Endothelial cell of umbilical vein (primary cell): ENCODE data around the gene ZBTB32. TPM values are rescaled to one million over a fixed set of nuclear protein-coding genes. Genes with fewer than 3 reads are reported as not detected.

Experiments used
- BruUV-seq: library from RNA; stranded (reverse); fragments of 400-500 nt; replicated peaks from 2 replicates; lab custom pipeline; 2021; lab: Mats Ljungman, UMichigan
- CTCF ChIA-PET: fragments of 300-600, 350-600 bp; sonication (Branson Sonifier 250); formaldehyde crosslinking; loops from one replicate; lab custom pipeline; 2021; ENCODE audit warnings: antibody characterized with exemption, inconsistent platforms; lab: Charles Lee
- POLR2A ChIA-PET: fragments of 300-600, 350-600 bp; sonication (Branson Sonifier 250); formaldehyde crosslinking; loops from one replicate; lab custom pipeline; 2021; ENCODE audit warnings: antibody characterized with exemption, inconsistent platforms; lab: Charles Lee
- DNase-seq: peaks from one replicate; pipeline ENCODE4 v3.0.0-alpha.2; 2011; ENCODE audit warnings: low read depth, low spot score
- FAIRE-seq: peaks from 2 replicates; lab custom pipeline; 2011; peaks lifted over from hg19 to GRCh38; lab: Jason Lieb, UNC
- H2AFZ ChIP-seq: 2 replicates; pipeline ENCODE4 v1.6.0; 2012; ENCODE audit warnings: low read depth, low read length, control low read depth, inconsistent platforms
- H3K27ac ChIP-seq: 2 replicates; pipeline ENCODE4 v1.5.1; 2011; ENCODE audit warnings: low read depth, mild to moderate bottlenecking, control low read depth, low read length, moderate library complexity; ENCODE audit not compliant: insufficient read depth
- H3K27me3 ChIP-seq, 2 experiments: 2 replicates each; pipeline versions ENCODE4 v1.6.0 to v1.6.1; 2011; ENCODE audit warnings: low read length in 2 of 2, mixed read lengths in 1 of 2; ENCODE audit not compliant: control insufficient read depth in 2 of 2, insufficient read depth in 2 of 2
- H3K36me3 ChIP-seq, 2 experiments: 2 replicates in 1 of 2; 3 replicates in 1 of 2; pipeline ENCODE4 v1.5.1; 2011; ENCODE audit warnings: low read length in 2 of 2, mild to moderate bottlenecking in 1 of 2, moderate library complexity in 1 of 2; ENCODE audit not compliant: control insufficient read depth in 2 of 2, insufficient read depth in 2 of 2; ENCODE audit errors: extremely low read depth in 1 of 2
- H3K4me1 ChIP-seq: 3 replicates; pipeline ENCODE4 v1.5.1; 2011; ENCODE audit warnings: mild to moderate bottlenecking, low read length; ENCODE audit not compliant: control insufficient read depth, insufficient read depth; ENCODE audit errors: extremely low read depth
- H3K4me2 ChIP-seq: 2 replicates; pipeline ENCODE4 v1.6.1; 2011; ENCODE audit warnings: low read length, control low read depth, mixed read lengths; ENCODE audit not compliant: insufficient read depth
- H3K4me3 ChIP-seq, 3 experiments: fragments of 200-600 bp in 1 of 3; sonication (generic), shearing (Covaris generic) in 1 of 3; replicated peaks in 1 of 3; 2 replicates each; pipeline ENCODE4 v1.5.1; 2011 to 2016; ENCODE audit warnings: control low read depth in 3 of 3, low read length in 3 of 3, mild to moderate bottlenecking in 2 of 3, inconsistent platforms in 1 of 3, low read depth in 1 of 3, moderate library complexity in 1 of 3; ENCODE audit not compliant: insufficient read depth in 1 of 3
- H3K79me2 ChIP-seq: 2 replicates; pipeline ENCODE4 v1.6.0; 2012; ENCODE audit warnings: low read length, inconsistent platforms; ENCODE audit not compliant: control insufficient read depth, insufficient read depth
- H3K9ac ChIP-seq: replicated peaks from 2 replicates; pipeline ENCODE3; 2011; ENCODE audit warnings: low read length, control low read depth; ENCODE audit not compliant: insufficient read depth; ENCODE audit errors: extremely low read depth
- H3K9me1 ChIP-seq: replicated peaks from 3 replicates; pipeline ENCODE4 v1.6.0; 2011; ENCODE audit warnings: mild to moderate bottlenecking, low read length; ENCODE audit not compliant: control insufficient read depth, insufficient read depth; ENCODE audit errors: extremely low read depth
- H3K9me3 ChIP-seq: replicated peaks from 2 replicates; pipeline ENCODE4 v1.5.1; 2012; ENCODE audit warnings: low read length, inconsistent platforms; ENCODE audit not compliant: control insufficient read depth, insufficient read depth
- H4K20me1 ChIP-seq: replicated peaks from 2 replicates; pipeline ENCODE3; 2011; ENCODE audit warnings: mild to moderate bottlenecking, low read length; ENCODE audit not compliant: control insufficient read depth, insufficient read depth; ENCODE audit errors: extremely low read depth
- EZH2 ChIP-seq: IDR thresholded peaks from 2 replicates; pipeline ENCODE4 v1.6.1; 2012; ENCODE audit warnings: borderline replicate concordance, low read depth, mild to moderate bottlenecking, moderate library complexity, low read length, inconsistent platforms; ENCODE audit not compliant: severe bottlenecking
- FOS ChIP-seq: IDR thresholded peaks from 2 replicates; pipeline ENCODE4 v1.6.1; 2011; ENCODE audit warnings: mild to moderate bottlenecking, low read length, moderate library complexity, borderline replicate concordance; ENCODE audit not compliant: insufficient read depth
- GATA2 ChIP-seq: IDR thresholded peaks from 2 replicates; pipeline ENCODE4 v1.7.0; 2011; ENCODE audit warnings: low read depth, mild to moderate bottlenecking, moderate library complexity, mixed read lengths, low read length; ENCODE audit not compliant: insufficient read length, insufficient read depth
- JUN ChIP-seq: IDR thresholded peaks from 2 replicates; pipeline ENCODE4 v1.6.1; 2011; ENCODE audit warnings: borderline replicate concordance, low read depth; ENCODE audit not compliant: insufficient read length, insufficient read depth
- MYC ChIP-seq: IDR thresholded peaks from one replicate; pipeline ENCODE4 v1.6.1; 2011; ENCODE audit warnings: mild to moderate bottlenecking, low read depth, low read length
- POLR2A ChIP-seq: IDR thresholded peaks from 2 replicates; pipeline ENCODE4 v1.6.1; 2012; ENCODE audit warnings: low read depth, mild to moderate bottlenecking, control low read depth, low read length
- POLR2AphosphoS5 ChIP-seq: IDR thresholded peaks from 2 replicates; pipeline ENCODE4 v1.6.1; 2012; ENCODE audit warnings: low read depth, mild to moderate bottlenecking, control low read depth, low read length, moderate library complexity; ENCODE audit not compliant: insufficient read depth
- dilution Hi-C: fragments of 300-500 bp; cut with MboI; formaldehyde crosslinking; loops from one replicate; pipeline ENCODE4 v1.15.0; 2019; ENCODE audit warnings: low sequenced_read_pairs; ENCODE audit not compliant: extremely low pct_ligation_motif_present
- intact Hi-C: fragments of 100-400 bp; cut with micrococcal nuclease; formaldehyde crosslinking; loops from one replicate; pipeline ENCODE4 v1.10.0; 2022
- polyA plus RNA-seq, 4 experiments: library from polyadenylated mRNA; depleted of rRNA in 3 of 4; stranded (reverse) in 3 of 4; unstranded in 1 of 4; fragments of >200 nt; gene quantifications; 2 replicates each; pipeline versions ENCODE4 v1.2.1 to v1.2.3, GENCODE V29; 2011 to 2012; ENCODE audit warnings: missing spikeins in 1 of 4
- total RNA-seq: library from RNA; stranded (reverse); gene quantifications from 2 replicates; pipeline ENCODE4 v1.2.3, GENCODE V29; 2021
- TF ChIP-seq, protein P1 (sequence below): IDR thresholded peaks from 2 replicates; pipeline ENCODE4 v1.6.1; 2011; ENCODE audit not compliant: insufficient read depth, insufficient read length
- TF ChIP-seq, protein P2 (sequence below), 2 donors: IDR thresholded peaks; 1 replicate in 1 of 2; 2 replicates in 1 of 2; pipeline ENCODE4 v1.5.1; 2011; ENCODE audit warnings: low read length in 2 of 2, mild to moderate bottlenecking in 2 of 2, moderate library complexity in 2 of 2, control low read depth in 1 of 2, inconsistent platforms in 1 of 2, low read depth in 1 of 2; ENCODE audit not compliant: insufficient read depth in 1 of 2; ENCODE audit errors: extremely low read depth in 1 of 2

The ZBTB32 gene
- total and polyA plus RNA-seq, 2 donors (not counting 3 experiments of a cell fraction or from before 2014, with no cell fraction given): not detected

DNA sequence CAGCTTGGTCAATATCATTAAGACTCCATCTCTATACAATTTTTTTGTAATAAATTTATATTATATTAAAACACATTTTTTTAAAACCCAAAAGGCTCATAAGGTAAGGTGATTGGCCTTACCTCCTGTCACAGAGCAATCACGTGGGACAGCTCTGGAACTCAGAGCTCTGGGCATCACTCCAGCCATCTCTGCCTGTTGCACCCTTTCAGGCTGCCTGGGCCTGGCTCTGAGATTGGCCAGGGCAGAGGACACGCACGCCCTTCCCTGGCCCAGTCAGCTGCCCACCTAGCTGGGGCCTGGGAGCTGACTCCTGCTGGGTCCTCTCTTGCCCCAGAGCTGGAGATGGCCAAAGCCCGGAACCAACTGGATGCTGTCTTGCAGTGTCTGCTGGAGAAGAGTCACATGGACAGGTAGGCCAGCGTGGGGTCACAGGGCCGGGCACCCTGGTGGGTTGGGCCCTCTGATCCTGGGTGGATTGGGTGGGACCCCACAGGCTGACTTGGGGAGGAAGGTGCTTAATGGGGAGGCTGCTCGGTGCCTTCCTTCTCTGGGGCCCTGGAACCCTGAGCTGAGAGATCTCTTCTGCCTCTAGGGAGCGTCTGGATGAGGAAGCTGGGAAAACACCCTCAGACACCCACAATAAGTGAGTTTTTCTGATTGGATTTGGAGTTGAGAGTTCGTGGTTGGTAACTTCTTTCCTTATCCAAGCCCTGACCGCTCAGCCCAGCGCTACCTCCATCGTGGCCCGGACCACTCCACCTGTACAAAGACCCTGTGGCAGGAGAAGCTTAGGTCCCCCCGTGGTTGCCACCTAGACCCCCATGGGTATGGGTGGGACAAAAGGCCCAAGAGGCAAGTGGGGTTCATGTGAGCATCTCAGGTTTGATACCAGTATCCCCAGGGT lies 47.7 kb downstream of the ZBTB32 start:
- intact Hi-C loops: no loop called here
- Histone ChIP-seq H3K9ac (no peak overlapping the region), H3K4me2 (no peak overlapping the region), H3K79me2 (peaks cover 12% of the 10 kb centered on the region), H3K36me3 (peaks cover 0 to 13% of the 10 kb centered on the region in 2 experiments), H3K27ac (no peak overlapping the region), H3K9me3 (no peaks in the 10 kb centered on the region), H4K20me1 (no peaks in the 10 kb centered on the region), H3K4me1 (peaks cover 16% of the 10 kb centered on the region), H3K9me1 (no peaks in the 10 kb centered on the region), H3K27me3 (no peaks in the 10 kb centered on the region), H2AFZ (no peak overlapping the region), H3K4me3 (no peak overlapping the region)
- POLR2A ChIA-PET: no interaction called here
- no TSS peak for BruUV-seq
- no peak for DNase-seq
- FAIRE-seq: no peak
- TF ChIP-seq, protein P1, sequence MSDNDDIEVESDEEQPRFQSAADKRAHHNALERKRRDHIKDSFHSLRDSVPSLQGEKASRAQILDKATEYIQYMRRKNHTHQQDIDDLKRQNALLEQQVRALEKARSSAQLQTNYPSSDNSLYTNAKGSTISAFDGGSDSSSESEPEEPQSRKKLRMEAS: no peak
- no peak for TF ChIP-seq EZH2
- TF ChIP-seq FOS: no peak
- no peak for TF ChIP-seq JUN
- no peak for TF ChIP-seq POLR2A
- no peak for TF ChIP-seq GATA2
- TF ChIP-seq, protein P2, sequence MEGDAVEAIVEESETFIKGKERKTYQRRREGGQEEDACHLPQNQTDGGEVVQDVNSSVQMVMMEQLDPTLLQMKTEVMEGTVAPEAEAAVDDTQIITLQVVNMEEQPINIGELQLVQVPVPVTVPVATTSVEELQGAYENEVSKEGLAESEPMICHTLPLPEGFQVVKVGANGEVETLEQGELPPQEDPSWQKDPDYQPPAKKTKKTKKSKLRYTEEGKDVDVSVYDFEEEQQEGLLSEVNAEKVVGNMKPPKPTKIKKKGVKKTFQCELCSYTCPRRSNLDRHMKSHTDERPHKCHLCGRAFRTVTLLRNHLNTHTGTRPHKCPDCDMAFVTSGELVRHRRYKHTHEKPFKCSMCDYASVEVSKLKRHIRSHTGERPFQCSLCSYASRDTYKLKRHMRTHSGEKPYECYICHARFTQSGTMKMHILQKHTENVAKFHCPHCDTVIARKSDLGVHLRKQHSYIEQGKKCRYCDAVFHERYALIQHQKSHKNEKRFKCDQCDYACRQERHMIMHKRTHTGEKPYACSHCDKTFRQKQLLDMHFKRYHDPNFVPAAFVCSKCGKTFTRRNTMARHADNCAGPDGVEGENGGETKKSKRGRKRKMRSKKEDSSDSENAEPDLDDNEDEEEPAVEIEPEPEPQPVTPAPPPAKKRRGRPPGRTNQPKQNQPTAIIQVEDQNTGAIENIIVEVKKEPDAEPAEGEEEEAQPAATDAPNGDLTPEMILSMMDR (IDR thresholded peaks at IDR 0.05; ENCODE audit: extremely low read depth in 1 of 2, insufficient read depth in 1 of 2, low read depth in 1 of 2, low read length in 2 of 2): no peak
- no peak for TF ChIP-seq MYC
- no peak for TF ChIP-seq POLR2AphosphoS5
- CTCF ChIA-PET: no interaction called here
- dilution Hi-C loops: no loop called here
